VCaP (cell line): Measurements from ENCODE around the gene TJP1.

Source experiments
- H3K27ac ChIP-seq: fragments of 450-650 bp; 2 replicates; pipeline ENCODE4 v1.5.1; 2017
- CTCF ChIP-seq: fragments of 450-650 bp; conservative IDR thresholded peaks from 2 replicates; pipeline ENCODE4 v1.5.1; 2017; ENCODE audit warnings: mild to moderate bottlenecking, moderate library complexity

The TJP1 gene

GRCh38 chr15:29812384-29812694 is 9.9 kb downstream of the TJP1 start:
- peak overlapping the region; percentile 85 for H3K27ac ChIP-seq
- TF ChIP-seq CTCF, result no peak

GRCh38 chr15:29811691-29812383 is 10.4 kb downstream of the TJP1 start:
- TF ChIP-seq CTCF, result no peak
- H3K27ac ChIP-seq, result peak overlapping the region; percentile 85

- H3K27ac ChIP-seq, result peak overlapping the region; percentile 71
Measured at GRCh38 chr15:29805708-29806104, 16.6 kb downstream of the TJP1 start.

GRCh38 chr15:29805043-29805707 is 17.1 kb downstream of the TJP1 start:
- H3K27ac ChIP-seq, result peak overlapping the region; percentile 71
- TF ChIP-seq CTCF, result no peak

More at GRCh38 chr15:29805708-29806104, 16.6 kb downstream of the TJP1 start:
- TF ChIP-seq CTCF, result no peak

- peak overlapping the region; percentile 71; the same call in 1 of the 2 replicates for H3K27ac ChIP-seq
- TF ChIP-seq CTCF, result no peak
Measured at GRCh38 chr15:29802411-29802810, 19.9 kb downstream of the TJP1 start.

GRCh38 chr15:29800491-29801366 is 21.5 kb downstream of the TJP1 start:
- no peak for TF ChIP-seq CTCF
- peak overlapping the region; percentile 71 for H3K27ac ChIP-seq

- peak overlapping the region; percentile 71 for H3K27ac ChIP-seq
Measured at GRCh38 chr15:29799859-29800258, 22.4 kb downstream of the TJP1 start.

More at GRCh38 chr15:29799859-29800258, 22.4 kb downstream of the TJP1 start:
- TF ChIP-seq CTCF, result no peak
